Measurements from ENCODE around the gene TCAP.

Gene TCAP

DNA sequence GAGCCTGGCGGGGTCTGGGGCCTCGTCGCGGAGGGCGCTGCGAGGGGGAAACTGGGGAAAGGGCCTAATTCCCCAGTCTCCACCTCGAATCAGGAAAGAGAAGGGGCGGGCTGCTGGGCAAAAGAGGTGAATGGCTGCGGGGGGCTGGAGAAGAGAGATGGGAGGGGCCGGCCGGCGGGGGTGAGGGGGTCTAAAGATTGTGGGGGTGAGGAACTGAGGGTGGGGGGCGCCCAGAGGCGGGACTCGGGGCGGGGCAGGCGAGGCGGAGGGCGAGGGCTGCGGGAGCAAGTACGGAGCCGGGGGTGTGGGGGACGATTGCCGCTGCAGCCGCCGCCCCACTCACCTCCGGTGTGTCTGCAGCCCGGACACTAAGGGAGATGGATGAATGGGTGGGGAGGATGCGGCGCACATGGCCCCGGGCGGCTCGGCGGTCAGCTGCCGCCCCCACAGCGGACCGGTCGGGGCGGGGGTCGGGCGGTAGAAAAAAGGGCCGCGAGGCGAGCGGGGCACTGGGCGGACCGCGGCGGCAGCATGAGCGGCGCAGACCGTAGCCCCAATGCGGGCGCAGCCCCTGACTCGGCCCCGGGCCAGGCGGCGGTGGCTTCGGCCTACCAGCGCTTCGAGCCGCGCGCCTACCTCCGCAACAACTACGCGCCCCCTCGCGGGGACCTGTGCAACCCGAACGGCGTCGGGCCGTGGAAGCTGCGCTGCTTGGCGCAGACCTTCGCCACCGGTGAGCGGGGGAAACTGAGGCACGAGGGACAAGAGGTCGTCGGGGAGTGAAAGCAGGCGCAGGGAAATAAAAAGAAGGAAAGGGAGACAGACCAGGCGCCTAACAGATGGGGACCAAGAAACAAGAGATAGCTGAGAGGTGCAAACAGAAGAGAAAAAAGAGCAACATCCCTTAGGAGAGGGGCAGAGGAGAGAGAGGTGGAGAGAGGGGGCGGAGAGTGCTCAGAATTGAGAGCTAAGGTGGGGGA lies 3.1 kb downstream of the TCAP start, which contains the start of gene PNMT:
Gene PNMT (plus strand): TSS at position 509 of the 980 bp plus-strand sequence. CDS start 23 bp downstream, at position 532.
- DNase-seq: peak; percentile 73

DNA sequence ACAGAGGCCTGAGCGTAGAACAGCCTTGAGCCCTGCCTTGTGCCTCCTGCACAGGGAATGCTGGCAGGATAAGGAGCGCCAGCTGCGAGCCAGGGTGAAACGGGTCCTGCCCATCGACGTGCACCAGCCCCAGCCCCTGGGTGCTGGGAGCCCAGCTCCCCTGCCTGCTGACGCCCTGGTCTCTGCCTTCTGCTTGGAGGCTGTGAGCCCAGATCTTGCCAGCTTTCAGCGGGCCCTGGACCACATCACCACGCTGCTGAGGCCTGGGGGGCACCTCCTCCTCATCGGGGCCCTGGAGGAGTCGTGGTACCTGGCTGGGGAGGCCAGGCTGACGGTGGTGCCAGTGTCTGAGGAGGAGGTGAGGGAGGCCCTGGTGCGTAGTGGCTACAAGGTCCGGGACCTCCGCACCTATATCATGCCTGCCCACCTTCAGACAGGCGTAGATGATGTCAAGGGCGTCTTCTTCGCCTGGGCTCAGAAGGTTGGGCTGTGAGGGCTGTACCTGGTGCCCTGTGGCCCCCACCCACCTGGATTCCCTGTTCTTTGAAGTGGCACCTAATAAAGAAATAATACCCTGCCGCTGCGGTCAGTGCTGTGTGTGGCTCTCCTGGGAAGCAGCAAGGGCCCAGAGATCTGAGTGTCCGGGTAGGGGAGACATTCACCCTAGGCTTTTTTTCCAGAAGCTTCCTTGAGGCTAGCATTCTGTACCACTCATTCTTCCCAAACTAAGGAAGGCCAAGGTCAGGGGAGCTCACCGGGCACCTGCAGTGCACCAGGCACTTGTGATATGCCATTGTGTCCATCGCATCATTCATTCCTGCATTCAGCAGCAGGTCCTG lies 5.0 kb downstream of the TCAP start:
- DNase-seq: no peak

DNA sequence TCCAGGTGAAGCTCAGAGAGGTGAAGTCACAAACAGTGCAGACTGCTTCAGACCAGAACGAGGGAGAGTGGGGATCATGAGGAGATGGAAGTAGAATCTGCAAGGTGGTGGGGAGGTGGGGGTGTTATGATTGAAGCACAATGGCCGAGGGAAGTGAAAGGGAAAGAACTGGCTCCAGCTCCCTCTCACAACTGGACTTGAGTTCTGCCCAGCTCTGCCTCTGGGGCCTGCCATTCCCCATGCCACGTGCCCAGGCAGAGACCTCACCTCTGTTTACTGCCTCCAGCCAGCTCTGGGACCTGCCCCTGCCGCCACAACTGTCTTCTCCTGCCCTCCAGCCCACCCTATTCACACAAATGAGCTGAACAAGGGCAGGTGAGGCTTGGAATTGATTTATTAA lies 5.6 kb downstream of the TCAP start:
- no peak for DNase-seq

DNA sequence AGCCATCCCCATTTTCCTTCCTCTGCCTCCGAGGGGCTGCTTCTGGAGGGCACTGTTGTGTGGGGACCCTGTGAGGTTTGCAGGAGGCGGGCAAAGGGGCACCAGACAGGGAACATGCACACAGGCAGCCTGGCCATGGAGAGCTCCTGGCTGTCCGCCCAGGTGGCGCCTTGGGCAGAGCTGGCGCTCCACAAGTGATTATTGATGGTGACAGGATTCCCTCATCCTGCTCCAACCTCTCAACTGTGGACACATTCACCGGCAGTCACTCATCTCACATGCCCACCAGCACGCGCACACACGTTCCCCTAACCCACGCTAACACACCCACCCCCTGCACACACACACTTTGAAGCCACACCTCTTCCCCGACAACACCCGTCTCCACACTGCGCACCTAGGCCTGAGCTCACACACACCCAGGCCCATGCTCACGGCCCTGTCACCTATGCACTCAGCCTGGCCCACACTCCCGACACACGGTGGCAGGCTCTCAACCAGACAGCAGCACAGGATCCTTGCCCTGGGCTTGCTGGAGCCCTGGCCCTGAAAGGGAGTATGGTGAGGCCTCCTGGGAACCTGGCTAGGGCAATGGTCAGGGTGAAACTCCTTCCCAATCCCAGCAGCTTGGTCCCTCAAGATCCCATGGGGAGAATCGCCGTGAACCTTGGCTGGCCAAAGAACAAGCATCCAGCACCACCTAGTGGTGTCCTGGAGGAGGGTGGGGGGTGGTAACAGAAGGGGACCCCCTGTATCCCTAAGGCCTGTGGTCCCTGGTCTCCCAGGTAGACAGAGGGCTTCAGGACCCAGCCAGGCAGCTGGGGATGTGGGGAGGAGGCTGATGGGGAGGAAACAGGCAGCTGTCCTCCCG lies 6.7 kb downstream of the TCAP start:
- DNase-seq: no peak

DNA sequence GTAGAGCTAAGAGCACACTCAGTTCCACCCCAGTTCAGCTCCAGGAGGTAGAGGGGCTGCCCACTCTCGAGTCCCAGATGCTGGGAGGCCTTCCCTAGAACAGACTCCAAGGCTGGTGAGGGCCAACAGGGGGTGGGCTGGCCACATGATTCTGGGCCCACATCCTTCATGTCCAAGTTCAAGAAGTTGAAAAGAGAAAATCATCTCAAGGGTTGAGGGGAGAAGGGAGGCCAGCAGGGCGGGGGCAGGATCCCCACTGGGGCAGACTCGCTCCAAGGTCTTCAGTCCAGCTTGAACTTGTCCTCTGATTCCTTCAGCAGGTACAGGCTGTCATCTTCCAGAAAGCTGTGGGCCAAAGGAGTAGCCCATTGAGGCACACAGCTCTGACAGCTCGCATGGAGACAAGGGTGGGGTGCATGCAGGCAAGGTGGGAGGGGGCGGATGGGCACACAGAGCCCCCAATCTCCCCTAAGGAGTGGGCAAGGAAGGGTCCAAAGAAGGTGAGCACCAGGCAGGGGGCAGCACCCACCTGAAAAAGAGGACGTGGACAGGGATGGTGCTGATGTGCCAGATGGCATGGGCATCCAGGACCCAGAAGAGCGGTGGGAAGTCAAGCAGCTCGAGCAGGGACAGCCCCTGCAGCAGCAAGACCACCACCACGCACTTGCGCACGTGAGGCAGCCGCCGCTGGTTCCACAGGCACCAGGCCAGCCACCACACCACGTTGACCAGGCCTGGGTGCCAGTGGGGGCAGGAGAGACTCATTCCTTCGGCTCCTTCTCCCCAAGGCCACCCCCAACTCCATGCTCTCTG lies 7.6 kb downstream of the TCAP start:
- DNase-seq: no peak

DNA sequence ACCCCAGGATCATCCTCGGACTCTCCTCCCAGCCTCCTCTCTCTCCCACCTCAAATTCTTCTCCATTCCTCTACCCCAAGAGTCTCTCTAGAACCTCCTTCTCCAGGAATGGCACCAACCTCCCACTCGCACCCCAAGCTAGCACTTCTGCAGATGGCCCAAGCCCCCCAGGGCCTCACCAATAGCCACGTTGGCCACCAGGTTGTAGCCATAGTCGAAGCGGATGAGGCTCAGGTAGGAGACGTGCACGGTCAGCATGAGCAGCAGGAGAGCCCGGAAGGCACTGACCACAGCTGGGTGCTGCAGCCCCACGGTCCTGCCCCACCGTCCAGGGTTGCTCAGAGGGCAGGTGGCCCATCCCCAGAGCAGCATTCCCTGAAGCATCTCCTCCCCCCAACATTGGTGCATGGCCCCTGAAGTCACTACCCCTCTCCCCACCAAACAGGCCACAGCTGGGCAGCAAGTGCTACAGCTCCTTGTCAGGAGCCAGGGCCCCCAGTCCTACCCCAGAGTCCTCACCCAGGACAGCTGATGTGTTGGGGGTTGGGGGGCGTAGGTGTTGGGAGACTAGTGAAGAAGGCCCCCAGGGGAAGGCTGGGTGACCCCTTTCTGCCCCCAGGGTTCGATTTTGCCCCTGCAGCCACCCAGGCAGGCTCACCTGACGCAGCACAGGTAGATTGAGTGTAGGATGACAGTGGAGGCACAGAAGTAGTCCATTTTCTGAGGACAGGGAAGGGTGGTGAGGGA lies 8.4 kb downstream of the TCAP start:
- no peak for DNase-seq

DNA sequence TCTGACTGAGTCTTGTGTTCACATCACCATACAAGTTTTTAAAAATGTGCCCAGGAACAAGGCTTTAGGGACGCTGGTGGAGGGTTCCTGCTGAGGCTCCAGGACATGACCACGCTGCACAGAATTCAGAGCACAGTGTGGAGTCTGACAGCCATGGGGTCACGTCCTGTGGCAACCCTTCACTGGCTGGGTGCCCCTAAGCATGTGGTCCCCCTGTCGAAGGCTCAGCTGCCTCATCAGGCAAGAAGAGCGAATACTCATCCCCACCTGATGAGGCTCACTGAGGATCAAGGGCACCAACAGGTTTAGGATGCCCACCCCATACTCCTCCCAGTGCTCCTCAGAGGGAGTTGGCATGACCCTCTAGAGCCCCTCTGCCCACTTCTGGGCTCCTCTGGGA lies 9.0 kb downstream of the TCAP start:
- no peak for DNase-seq

DNA sequence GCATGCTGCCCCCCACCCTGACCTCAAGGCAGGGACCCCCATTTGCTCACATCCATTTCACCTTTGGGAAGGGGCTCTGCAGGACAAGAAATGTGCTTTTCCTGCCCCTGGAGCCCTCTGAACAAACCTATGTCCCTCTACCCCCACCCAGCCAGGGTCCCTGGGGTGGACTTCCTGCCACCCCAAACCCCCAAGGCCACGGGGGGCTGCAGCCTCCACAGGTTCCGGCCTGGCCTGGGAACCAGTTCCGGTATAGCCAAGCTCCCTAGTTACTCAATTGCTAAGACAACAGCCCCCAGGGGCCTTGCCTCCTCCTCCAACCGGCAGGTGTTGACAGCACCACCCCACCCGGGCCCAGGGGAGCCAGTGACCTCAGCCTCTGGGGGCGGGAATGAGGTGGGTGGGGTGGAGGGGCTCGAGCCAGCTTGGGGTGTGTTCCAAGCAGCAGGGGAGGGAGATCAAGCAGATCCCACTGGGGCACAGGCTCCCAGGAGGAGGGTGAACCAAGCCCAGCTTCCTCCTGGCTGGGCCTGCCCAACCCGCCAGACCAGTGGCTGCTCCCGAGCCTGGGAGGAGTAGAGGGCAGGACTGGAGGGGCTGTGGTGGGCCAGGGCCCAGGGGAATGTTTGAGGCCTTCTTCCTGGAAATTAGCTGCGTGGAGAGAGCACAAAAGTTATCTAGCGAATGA lies 9.7 kb downstream of the TCAP start:
- DNase-seq: no peak

DNA sequence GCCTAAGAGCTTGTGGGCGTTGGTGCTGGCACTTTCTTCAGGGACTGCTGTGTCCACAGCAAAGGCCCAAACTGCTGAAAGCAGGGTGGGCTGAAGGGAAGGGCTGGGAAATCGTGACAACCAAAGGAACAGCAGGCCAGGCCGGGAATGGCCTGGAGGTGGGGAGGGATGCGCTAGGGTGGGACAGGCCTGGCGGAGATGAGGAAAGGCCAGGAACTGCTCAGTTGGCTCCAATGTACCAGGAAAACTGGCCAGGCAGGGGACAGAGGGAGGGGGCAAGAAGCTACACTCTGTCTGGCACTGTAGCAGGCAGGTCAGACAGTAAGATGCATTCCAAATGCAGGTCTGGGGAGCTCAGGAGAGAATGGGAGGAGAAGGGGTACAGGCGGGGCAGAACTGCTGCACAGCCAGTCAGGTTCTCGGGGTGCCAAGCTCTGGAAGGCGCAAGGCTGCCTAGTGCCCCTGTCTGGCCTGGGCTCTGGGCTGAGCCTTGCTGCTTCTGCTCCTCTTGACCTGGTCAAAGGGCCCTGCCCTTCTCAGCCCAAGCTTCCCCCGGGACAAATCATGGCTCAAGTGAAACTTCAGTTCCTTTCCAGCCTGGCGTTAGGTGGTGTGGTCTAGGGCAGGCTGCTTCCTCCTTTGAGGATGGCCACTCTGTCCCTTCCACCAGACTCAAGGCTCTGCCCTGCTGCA lies 10.4 kb downstream of the TCAP start:
- no peak for DNase-seq

DNA sequence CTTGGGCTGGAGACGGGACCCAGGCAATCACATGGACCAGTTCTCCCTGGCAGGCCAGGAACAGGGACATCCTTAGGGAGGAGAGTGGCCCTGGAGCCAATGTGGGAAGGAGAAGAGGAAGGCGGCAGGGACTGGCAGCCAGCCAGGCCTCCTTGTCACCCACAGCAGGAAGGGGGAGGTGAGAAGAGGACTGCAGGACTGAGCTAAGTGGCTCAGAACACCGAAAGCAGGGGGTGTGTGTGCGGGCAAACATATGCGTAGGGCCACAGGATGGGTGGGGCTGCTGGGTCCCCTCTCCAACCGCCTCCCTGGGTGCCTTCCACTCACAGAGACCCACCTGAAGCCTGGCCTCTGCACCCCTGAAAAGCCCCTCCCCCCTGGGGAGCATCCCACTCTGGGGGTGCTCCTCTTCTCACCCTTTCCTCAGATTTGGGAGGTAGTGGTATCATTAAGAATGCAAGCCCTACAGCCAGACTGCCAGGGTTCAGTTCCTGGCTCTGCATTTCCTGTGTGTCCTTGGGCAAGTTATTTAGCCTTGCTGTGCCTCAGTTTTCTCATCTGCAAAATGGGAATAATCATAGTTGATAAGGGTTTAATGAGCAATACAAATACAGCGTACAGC lies 11.2 kb downstream of the TCAP start:
- no peak for DNase-seq

DNA sequence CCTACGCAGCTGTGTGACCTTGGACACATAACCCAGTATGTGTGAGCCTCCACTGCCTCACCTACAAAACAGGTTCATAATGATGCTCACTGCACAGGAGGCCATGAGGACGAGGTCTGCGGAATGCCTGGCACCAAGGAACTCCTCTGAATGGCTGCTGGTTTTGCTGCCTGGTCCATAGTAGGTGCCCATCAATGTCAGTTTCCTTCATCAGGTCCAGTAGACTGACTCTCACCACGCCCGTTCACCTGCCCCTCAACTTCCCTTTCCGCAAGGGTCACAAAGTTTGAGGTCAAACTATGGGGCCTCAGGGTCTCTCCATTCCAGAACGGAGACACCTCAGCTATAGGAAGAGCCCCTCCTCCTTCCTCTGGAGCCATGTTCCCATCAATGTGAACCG lies 11.9 kb downstream of the TCAP start:
- DNase-seq: no peak

DNA sequence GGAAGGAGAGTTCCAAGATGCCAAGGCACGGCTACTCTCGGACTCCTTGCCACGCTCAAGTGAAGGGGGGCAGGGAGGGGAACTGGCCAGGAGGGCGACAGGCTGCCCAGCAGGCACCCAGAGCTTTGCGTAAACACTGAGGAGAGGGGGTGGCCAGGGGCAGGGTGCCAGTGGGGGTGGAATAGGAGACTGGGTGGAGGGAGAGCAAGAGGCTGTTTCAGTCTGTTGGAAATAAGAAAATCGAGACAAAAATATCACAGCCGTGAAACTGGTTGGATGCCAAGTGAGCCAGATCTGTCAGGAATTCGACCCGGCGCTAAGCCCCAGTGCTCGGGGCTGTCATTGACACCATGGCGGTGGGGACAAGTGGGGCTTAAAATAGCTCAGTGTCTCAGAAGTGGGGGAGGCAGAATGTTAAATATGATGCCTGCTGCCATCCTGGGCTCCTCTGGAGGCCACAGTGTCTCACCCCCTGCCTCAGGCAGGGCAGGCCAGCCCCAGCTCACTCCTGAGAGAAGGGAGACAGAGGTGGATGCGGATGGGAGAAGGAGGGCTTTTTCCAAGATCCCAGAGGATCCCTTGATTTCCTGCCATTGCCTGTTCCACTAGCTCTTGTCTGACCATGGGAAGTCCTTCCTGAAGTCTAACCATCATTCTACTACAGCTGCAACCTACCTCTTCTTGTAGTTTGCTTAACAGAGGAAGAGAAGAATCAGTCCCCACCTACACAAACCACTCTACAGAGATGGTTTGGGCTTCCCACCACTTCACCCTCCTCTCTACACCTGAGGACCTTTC lies 12.6 kb downstream of the TCAP start:
- DNase-seq: no peak

DNA sequence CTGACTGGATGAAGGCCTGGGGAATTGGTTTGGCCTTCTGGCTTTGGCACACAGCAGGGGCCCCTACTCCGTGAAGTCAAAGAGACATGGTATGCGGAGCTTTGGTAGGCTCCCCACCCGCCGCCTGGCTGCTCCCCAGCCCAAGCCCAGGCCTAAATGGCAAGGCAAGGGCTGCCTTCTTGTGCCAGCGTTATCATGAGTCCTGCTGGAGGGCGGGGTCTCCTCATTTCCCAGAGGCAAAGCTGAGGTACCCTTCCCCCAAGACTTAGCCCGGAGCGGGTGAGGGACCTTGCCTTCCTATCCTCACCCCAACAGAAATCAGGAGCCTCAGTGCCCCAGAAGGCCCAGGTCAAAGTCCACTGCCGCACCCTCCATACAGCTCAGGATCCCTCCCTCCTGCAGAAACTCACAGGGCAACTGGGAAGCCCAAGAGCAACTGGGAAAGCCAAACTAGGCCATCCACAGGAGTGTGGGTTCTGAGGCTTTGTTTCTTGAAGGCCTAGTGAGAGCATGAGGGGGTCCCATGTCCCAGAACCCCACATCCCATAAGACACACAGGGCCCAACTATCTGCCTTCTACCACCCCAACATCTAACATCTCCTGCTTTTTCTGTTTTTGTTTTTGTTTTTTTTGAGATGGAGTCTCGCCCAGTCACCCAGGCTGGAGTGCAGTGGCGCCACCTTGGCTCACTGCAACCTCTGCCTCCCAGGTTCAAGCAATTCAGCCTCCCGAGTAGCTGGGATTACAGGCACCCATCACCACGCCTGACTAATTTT lies 13.4 kb downstream of the TCAP start:
- DNase-seq: no peak

DNA sequence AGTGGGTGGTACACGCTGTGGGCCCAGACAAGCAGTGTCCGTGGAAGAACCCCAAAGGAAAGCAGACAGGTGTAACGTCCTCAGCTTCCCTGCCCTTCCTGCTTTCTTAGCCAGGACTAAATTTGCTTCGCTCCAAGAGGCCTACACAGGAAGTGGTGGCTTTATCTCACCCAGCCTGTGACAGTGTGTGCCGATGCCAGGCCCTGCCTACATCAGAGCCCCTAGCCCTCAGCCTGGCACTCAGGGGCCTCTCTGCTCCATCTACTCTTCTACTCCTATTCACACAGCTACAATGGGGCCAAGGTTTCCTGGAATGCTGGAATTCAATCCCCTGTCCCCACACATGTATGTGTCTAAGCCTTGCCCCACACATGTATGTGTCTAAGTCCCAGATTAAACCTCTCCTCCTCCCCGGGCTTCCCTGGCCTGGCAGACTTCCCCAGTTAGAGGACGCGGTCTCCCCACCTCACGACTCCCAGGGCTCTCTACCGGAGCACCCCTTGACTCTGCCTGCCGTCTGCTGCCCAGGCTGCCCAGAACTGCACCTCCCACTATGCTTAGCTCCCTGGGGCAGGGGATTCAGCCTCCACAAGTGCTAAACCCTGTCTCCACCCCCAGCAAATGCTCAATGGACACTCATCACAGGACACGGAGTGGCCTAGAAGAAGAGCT lies 14.5 kb downstream of the TCAP start:
- DNase-seq: no peak

DNA sequence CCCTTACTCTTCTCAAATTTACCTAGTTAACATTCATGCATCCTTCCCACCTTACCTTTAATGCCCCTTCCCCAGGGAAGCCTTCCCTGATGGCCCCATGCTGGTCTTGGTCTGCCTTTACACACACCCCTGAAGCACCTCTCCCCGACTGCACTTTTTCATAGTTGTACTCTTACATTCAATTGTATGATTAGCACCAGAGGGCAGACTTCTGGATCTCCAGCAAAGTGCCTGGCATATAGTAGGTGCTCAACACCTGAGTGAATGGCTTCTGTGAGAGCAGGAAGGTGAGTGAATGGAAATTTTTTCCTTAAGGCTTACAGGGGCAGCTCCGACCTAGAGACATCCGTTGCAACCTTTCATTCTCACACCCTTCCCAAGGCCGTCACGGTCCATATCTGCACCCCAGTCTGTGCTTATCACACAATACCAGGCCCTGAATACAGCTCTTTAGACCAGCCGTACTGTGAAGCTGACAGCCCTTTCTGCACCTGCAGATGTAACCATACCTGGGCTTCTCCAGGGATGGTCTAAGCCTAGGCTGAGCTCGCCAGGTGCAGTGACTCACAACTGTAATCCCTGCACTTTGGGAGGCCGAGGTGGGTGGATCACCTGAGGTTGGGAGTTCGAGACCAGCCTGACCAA lies 18.3 kb downstream of the TCAP start:
- DNase-seq: no peak

DNA sequence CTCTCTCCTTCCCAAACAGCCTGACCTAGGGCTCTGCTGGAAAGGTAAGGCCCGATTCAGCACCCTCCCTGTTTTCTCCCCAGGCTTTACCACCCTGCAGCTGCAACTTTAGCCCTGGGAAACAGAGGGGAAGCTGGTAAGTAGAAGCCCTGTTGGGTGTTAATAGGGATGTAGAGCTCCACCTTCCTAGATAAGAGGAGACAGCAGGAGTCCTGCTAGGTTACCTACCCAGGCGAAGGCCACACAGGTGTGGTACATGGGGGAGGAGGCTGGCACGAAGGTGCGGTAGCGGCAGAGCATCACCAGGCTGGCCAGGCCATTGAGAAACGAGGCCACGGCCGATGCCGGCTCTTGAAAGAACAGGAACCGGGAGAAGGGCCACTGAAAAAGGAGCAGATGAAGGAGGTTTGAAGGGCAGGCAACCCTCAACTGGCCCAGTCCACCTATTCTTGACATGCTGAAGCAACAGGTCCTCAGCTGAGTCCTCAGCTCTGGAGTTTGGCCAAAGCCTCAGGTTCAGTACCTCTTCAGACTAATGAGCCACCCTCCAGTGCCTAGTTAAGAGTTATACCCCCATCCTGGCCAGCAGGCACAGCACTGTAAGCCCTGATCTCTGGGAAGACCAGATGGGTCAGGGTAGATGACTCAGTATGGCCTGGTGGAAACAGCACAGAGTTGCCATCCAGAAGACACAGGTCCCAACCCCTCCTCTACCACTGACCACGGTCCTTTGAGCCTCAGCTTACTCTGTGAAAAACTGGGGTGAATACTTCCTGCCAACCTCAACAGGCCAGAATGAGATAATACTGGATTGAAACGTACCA lies 19.4 kb downstream of the TCAP start:
- DNase-seq: no peak

All from right forelimb (tissue), 1 donor.